ENCODE measurements around the gene IFNL1.
"Not testable (repeated sequence)": the region's sequence is repeated elsewhere in the genome, so short reads cannot be mapped to it uniquely, and the experiment has no call there.

The IFNL1 gene

DNA sequence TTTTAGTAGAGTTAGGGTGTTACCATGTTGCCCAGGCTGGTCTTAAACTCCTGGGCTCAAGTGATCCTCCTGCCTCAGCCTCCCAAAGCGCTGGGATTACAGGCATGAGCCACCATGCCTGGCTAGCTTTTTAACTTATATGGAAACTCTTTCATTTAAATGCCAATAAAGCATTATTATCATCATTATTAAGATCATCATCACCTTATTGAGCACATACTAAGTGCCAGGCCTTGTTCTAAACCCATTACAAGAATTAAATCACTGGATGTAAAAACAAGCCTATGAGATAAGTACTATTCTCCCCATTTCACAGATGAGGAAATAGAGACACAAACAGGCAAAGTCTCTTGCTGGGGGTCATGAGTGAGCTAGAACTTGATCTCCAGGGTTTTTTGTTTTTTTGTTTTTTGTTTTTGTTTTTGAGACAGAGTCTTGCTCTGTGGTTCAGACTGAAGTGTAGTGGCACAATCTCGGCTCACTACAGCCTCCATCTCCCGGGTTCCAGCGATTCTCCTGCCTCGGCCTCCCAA lies 38.3 kb downstream of the IFNL1 start:
- DNase-seq: no peak

DNA sequence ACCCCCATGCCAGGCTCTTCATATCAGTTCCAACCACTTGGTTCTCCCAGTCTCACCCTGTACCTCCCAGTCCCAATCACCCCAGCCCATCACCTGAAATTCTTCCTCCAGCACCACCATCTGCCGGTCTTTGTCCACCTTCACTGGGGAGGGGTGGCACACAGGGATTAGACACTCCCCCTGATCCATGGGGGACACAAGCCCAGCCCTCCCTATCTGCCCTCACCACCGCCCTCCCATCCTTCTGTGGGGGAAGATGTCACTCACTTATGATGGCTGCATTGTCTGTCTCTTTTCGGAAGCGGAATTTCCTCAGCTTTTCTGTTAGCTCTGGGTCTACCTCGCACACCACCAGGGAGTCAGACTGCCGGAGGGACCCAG lies 39.0 kb downstream of the IFNL1 start:
- DNase-seq: peak in 1 of 2 donors; percentile 34

DNA sequence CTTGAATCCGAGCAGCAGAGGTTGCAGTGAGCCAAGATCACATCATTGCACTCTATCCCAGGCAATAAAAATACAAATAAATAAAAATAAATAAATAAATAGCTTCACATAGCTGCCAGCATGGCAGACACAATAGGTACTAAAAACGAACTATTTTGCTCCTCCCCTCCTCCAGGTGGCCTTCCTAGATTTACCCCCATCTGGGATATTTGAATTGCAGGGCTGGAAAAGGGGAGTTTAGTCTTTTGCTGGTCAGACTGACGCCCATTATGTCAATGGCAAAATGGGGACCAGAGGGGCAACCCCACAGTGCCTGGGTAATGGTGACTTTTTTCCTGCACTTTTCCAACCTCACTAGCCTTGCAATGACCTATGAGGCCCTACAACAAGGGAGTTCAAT lies 40.3 kb downstream of the IFNL1 start:
- no peak for DNase-seq

DNA sequence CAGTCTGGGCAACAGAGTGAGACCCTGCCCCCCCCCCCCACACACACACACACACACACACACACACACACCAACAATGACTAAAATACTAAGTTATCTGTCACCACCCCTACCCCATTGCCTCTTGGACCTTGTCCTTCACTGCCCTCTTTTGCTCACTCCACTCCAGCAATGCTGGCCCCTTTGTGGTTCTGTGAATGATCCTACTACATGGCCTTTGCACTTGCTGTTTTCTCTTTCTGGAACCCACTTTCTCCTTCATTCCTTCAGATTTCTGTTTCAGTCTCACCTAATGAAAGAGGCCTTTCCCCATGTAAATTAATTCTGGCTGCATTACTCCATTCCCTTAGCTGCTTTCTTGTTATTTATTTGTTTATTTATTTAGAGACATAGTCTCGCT lies 43.5 kb downstream of the IFNL1 start:
- no peak for DNase-seq

DNA sequence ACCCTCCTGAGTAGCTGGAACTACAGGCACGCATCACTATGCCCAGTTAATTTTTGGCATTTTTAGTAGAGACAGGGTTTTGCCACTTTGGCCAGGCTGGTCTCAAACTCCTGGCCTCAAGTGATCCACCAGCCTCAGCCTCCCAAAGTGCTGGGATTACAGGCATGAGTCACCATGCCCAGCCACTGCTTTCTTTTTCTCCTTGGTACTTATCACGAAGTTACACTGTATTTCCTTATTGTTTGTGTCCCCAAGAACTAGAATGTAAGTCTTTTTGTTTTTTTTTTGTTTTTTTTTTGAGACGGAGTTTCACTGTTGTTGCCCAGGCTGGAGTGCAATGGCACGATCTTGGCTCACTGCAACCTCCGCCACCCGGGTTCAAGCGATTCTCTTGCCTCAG lies 43.9 kb downstream of the IFNL1 start:
- not testable (repeated sequence) for DNase-seq

DNA sequence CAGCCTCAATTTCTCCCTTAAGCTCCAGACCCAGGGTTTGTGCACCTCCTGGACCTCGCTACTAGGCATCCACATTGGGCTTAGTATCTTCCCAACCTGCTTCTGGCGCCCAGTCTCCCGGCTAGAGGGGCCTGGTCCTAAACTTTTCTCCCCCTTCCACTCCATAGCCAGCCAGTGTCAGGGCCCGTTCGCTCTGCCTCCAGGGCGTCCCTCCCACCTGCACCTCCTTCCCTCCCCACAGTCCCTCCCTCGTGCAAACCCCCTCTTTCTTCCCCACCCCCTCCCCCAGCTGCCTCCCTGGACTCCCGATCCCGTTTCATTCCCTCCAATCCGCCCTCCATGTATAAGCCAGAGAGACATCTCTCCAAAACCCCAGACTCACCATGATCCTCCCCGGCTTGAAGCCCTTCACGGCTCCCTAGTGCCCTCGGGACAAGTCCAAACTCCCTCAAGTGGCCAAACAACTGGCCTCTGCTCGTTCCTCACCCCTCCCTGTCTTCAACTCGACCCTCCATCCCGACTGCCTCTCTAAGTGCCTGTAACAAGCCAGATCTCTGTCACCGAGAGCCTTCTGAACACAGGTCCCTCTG lies 45.0 kb downstream of the IFNL1 start:
- DNase-seq: peak; percentile 31 to 39

DNA sequence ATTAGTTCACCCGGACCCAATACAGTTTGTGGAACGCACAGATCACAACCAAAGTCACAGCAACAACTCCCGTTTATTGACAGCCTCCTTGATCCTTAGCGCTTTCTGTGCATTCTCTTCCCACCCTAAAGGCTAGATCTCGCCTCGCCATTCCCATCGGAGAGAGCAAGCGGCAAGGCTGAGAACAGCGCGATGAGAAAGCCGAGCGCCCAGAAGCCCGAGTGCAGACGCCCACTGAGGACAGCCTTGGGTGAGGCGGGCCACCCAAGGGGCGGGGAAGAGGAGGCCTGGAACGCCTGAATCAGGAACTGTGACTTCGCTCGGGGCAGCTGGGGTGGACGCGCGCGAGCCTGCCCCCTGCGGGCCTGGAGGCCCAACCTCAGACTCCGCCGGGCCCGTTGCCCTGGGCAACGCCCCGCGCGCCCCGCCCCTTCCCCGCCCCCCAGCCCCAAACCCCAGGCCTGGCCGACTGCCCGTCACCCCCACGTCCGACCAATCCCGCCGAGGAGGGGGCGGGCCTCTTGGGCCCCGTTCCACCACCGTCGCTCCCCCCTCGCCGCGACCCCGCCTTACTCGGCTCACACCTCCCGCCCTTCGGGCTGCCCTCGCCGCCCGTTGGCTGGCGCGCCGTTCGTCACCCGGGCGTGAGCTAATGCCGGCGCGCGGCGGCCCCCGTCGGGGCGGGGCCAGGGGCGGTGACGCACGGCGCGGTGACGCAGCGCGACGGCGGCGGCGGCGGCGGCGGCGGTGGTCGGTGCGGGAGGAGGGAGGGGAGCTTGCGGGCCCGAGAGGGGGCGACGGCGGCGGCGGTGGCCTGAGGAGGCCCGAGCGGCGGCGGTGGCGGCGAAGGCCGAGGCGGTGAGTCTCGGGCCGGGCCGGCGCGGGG lies 45.8 kb downstream of the IFNL1 start, which contains the start of gene SAMD4B:
Gene SAMD4B, plus strand, starts transcription at position 703 of the 886 bp plus-strand sequence. CDS start 14,473 bp downstream, outside the sequence.
- peak; percentile 99 for DNase-seq

DNA sequence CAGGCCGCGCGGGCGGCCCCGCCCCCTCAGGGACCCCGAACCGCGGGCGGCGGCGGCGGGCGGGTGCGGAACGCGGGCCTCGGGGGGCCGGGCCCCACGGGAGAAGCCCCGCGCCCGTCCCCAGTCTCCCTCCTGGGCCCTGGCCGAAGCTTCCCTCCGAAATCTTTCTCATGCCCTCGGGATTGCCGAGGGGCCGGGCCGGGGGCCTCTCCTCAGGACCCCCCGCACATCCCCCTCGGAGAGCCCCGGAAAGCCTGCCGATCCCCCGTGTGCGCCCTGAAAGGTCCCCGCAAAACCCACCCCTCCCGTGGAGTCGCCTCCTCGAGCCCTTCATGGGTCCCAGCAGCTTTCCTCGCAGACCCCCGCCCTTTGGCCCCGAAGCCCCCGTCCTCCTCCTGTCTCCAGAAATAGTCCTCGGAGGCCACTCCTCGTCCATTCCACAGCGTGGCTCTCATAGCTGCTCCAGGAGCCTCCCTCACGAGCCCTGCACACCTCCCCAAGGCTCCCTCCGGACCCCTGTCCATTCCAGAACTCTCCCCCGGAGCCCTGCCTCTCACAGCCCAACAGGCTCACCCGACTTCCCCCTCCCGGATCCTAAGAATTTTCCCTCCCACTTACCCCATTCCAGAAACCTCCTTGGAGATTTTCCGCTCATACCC lies 46.6 kb downstream of the IFNL1 start:
- no peak for DNase-seq

DNA sequence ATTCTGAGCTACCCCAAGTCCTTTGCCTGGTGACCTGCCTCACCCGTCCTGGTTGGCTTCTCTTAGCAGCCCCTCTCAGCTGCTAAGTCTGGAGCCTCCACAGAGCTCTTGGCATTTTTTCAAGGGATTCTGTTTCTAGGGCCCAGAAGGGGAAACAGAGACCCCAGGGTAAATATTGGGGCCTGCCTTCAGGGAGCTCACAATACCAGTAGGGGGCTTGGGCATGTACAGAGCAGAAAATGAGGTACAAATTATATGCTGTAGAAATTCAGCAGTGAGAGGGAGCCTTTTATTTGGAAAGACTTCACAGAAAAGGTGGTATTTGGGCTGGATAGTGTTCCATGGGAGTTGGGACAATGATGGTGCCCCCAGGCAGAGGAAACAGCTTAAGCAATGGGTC lies 49.7 kb downstream of the IFNL1 start:
- DNase-seq: no peak

DNA sequence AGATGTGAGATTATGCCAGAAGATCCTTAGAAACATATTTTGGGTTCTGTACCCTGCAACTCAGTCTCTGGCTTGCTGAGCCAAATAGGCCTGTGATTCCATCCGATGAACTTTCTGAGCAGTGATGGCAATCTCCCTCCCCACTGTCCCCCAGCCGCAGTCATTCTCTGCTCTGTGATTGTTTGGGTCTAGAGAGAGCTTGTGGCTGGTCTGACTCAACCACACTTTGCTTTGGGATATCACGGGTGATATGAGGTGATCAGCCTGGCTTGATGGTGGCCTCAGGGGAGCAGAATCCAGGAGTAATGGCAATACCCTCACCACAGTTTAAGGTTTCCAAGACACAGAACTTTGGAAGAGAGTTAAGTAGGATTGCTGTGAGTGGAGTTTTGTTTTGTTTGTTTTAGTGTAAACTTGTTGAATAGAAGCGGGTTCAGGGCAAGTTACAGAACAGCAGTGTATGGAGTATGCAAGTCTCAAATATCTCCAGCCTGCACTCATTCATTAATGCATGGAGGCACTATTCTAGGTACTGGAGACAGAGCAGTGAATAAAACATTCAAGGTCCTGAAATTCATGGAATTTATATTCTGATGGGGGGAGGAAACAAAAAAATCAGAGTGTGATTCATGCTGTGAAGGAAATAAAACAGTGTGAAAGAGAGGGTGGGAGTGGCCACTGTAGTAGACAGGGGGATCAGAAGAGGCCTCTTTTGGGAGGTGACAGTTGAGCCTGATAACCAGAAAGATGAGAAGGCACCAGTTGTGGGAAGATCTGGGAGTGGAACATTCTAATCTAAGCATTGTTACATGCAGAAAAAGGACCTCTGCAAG lies 51.3 kb downstream of the IFNL1 start:
- no peak for DNase-seq

All from stimulated activated CD4-positive, alpha-beta T cell treated with anti-CD3 and anti-CD28 coated beads, Interleukin-2, amount 100 ng/mL, for 24 hours (primary cell).